HCT116 (cell line): ENCODE measurements around the gene RABGGTB. TPM values are rescaled to one million over a fixed set of nuclear protein-coding genes. Genes with fewer than 3 reads are reported as not detected.

Source experiments
- ATAC-seq: fragments of 200-7000 bp; cut with Tn5 transposase; 2 replicates; pipeline ENCODE4 v1.9.1; 2020; ENCODE audit warnings: mild to moderate bottlenecking, moderate library complexity
- BruUV-seq: library from RNA; stranded (reverse); fragments of 400-500 nt; replicated peaks from 2 replicates; lab custom pipeline; 2021; lab: Mats Ljungman, UMichigan
- CTCF ChIA-PET: fragments of 300-600 bp; sonication (Branson Sonifier 250); formaldehyde crosslinking; loops from one replicate; lab custom pipeline; 2021; ENCODE audit warnings: antibody characterized with exemption; lab: Charles Lee
- POLR2A ChIA-PET: fragments of 300-600, 350-600 bp; sonication (Branson Sonifier 250); formaldehyde crosslinking; loops from one replicate; lab custom pipeline; 2021; ENCODE audit warnings: antibody characterized with exemption; lab: Charles Lee
- RAD21 ChIA-PET, 2 experiments: fragments of 300-600 bp; sonication (Branson Sonifier 250); formaldehyde crosslinking; loops; one replicate each; lab custom pipeline; 2023; ENCODE audit warnings: low total read pairs in 2 of 2; ENCODE audit not compliant: uncharacterized antibody in 2 of 2, unreplicated experiment in 2 of 2, low non-redundant PET in 1 of 2; lab: Charles Lee
- DNase-seq: peaks from one replicate; pipeline ENCODE4 v3.0.0-alpha.2; 2010; ENCODE audit warnings: low read depth, low spot score
- H2AFZ ChIP-seq: fragments of 200-600 bp; shearing (Covaris generic), sonication (generic); 2 replicates; pipeline ENCODE4 v1.6.1; 2017; ENCODE audit warnings: low read depth, mixed run types, mixed read lengths, antibody characterized with exemption, low read length; ENCODE audit not compliant: poor library complexity, severe bottlenecking
- H3K27ac ChIP-seq: 2 replicates; pipeline ENCODE4 v1.5.1; 2012; ENCODE audit warnings: low read depth, low read length
- H3K27me3 ChIP-seq: fragments of 200-600 bp; sonication (generic); 2 replicates; pipeline ENCODE4 v1.6.1; 2016; ENCODE audit warnings: mixed run types, low read length, mixed read lengths; ENCODE audit not compliant: insufficient read depth
- H3K36me3 ChIP-seq, 2 experiments: fragments of 200-500 bp in 1 of 2; fragments of 200-600 bp in 1 of 2; sonication (Bioruptor generic) in 1 of 2; sonication (generic) in 1 of 2; 2 replicates each; pipeline versions ENCODE4 v1.5.1 to v1.6.1; 2014 to 2016; ENCODE audit warnings: low read length in 2 of 2, inconsistent platforms in 1 of 2, mixed read lengths in 1 of 2, mixed run types in 1 of 2; ENCODE audit not compliant: insufficient read depth in 2 of 2, control insufficient read depth in 1 of 2
- H3K4me1 ChIP-seq, 2 experiments: fragments of 200-600 bp in 1 of 2; sonication (generic) in 1 of 2; 2 replicates each; pipeline versions ENCODE4 v1.5.1 to v1.6.1; 2012 to 2017; ENCODE audit warnings: low read length in 2 of 2, inconsistent platforms in 1 of 2, mild to moderate bottlenecking in 1 of 2, mixed read lengths in 1 of 2, mixed run types in 1 of 2, moderate library complexity in 1 of 2; ENCODE audit not compliant: insufficient read depth in 2 of 2, control insufficient read depth in 1 of 2
- H3K4me2 ChIP-seq: fragments of 200-600 bp; sonication (generic); 2 replicates; pipeline ENCODE4 v1.6.1; 2017; ENCODE audit warnings: mixed run types, low read length, mixed read lengths
- H3K4me3 ChIP-seq, 2 experiments: fragments of 200-600 bp in 1 of 2; sonication (generic) in 1 of 2; replicated peaks in 1 of 2; 2 replicates each; pipeline ENCODE4 v1.5.1; 2011 to 2016; ENCODE audit warnings: low read length in 2 of 2, control low read depth in 1 of 2, low read depth in 1 of 2, mild to moderate bottlenecking in 1 of 2, mixed read lengths in 1 of 2, mixed run types in 1 of 2
- H3K79me2 ChIP-seq: fragments of 200-600 bp; sonication (generic); 2 replicates; pipeline ENCODE4 v1.6.1; 2017; ENCODE audit warnings: mild to moderate bottlenecking, mixed run types, low read length, moderate library complexity, mixed read lengths; ENCODE audit not compliant: insufficient read depth
- H3K9ac ChIP-seq: fragments of 200-600 bp; sonication (generic); 2 replicates; pipeline ENCODE4 v1.6.1; 2016; ENCODE audit warnings: low read length, mixed read lengths
- H3K9me2 ChIP-seq: fragments of 200-600 bp; sonication (generic), shearing (Covaris generic); 2 replicates; pipeline ENCODE4 v1.6.1; 2017; ENCODE audit warnings: mixed run types, mild to moderate bottlenecking, moderate library complexity; ENCODE audit not compliant: insufficient read depth
- H3K9me3 ChIP-seq, 2 experiments: fragments of 200-500 bp in 1 of 2; fragments of 200-600 bp in 1 of 2; sonication (Bioruptor generic) in 1 of 2; sonication (generic) in 1 of 2; 2 replicates each; pipeline ENCODE4 v1.6.1; 2014 to 2017; ENCODE audit warnings: low read length in 2 of 2, mixed read lengths in 2 of 2, inconsistent platforms in 1 of 2, low read depth in 1 of 2, mild to moderate bottlenecking in 1 of 2, mixed run types in 1 of 2, moderate library complexity in 1 of 2; ENCODE audit not compliant: control insufficient read depth in 1 of 2, insufficient read depth in 1 of 2
- H4K20me1 ChIP-seq: fragments of 200-600 bp; sonication (generic), shearing (Covaris generic); 2 replicates; pipeline ENCODE4 v1.6.1; 2017; ENCODE audit warnings: mixed run types, mild to moderate bottlenecking, moderate library complexity; ENCODE audit not compliant: insufficient read depth
- ATF3 ChIP-seq: IDR thresholded peaks from 2 replicates; pipeline ENCODE4 v1.6.1; 2012
- CBX3 ChIP-seq: IDR thresholded peaks from 2 replicates; pipeline ENCODE4 v1.6.1; 2012; ENCODE audit warnings: low read depth
- CEBPB ChIP-seq: IDR thresholded peaks from 2 replicates; pipeline ENCODE4 v1.6.1; 2012; ENCODE audit warnings: low read depth
- EGR1 ChIP-seq: IDR thresholded peaks from 2 replicates; pipeline ENCODE4 v1.6.1; 2012; ENCODE audit warnings: low read depth
- ELF1 ChIP-seq: IDR thresholded peaks from 2 replicates; pipeline ENCODE4 v1.6.1; 2012; ENCODE audit warnings: low read depth, borderline replicate concordance
- EZH2 ChIP-seq: fragments of 200-600 bp; sonication (generic); IDR thresholded peaks from 2 replicates; pipeline ENCODE4 v1.6.1; 2017; ENCODE audit warnings: antibody characterized with exemption, mixed run types
- EZH2phosphoT487 ChIP-seq: fragments of 200-600 bp; IDR thresholded peaks from 2 replicates; pipeline ENCODE4 v1.6.1; 2018; ENCODE audit warnings: antibody characterized with exemption, borderline replicate concordance
- FOSL1 ChIP-seq: IDR thresholded peaks from 2 replicates; pipeline ENCODE4 v1.6.1; 2012; ENCODE audit warnings: low read depth
- JUND ChIP-seq: IDR thresholded peaks from 2 replicates; pipeline ENCODE4 v1.6.1; 2012
- MAX ChIP-seq: IDR thresholded peaks from 2 replicates; pipeline ENCODE4 v1.6.1; 2012
- POLR2A ChIP-seq: IDR thresholded peaks from 2 replicates; pipeline ENCODE4 v1.7.0; 2011; ENCODE audit warnings: borderline replicate concordance; ENCODE audit not compliant: insufficient read depth, insufficient read length; ENCODE audit errors: extremely low read depth
- POLR2AphosphoS5 ChIP-seq: IDR thresholded peaks from 2 replicates; pipeline ENCODE4 v1.6.1; 2011; ENCODE audit warnings: mild to moderate bottlenecking, low read depth, low read length, moderate library complexity
- RAD21 ChIP-seq: IDR thresholded peaks from 2 replicates; pipeline ENCODE4 v1.6.1; 2012; ENCODE audit warnings: low read depth, mild to moderate bottlenecking
- REST ChIP-seq: IDR thresholded peaks from 2 replicates; pipeline ENCODE4 v1.6.1; 2012; ENCODE audit warnings: low read depth
- SIN3A ChIP-seq: IDR thresholded peaks from 2 replicates; pipeline ENCODE4 v1.6.1; 2012; ENCODE audit warnings: low read depth
- SP1 ChIP-seq: IDR thresholded peaks from 2 replicates; pipeline ENCODE4 v1.6.1; 2012; ENCODE audit warnings: low read depth
- SRF ChIP-seq: IDR thresholded peaks from 2 replicates; pipeline ENCODE4 v1.6.1; 2012; ENCODE audit warnings: low read depth
- TCF7L2 ChIP-seq: IDR thresholded peaks from 2 replicates; pipeline ENCODE4 v1.7.0; 2011; ENCODE audit warnings: borderline replicate concordance, inconsistent platforms; ENCODE audit not compliant: insufficient read depth, insufficient read length; ENCODE audit errors: extremely low read depth
- YY1 ChIP-seq: IDR thresholded peaks from 2 replicates; pipeline ENCODE4 v1.6.1; 2011; ENCODE audit warnings: low read length, low read depth, moderate library complexity, mild to moderate bottlenecking; ENCODE audit not compliant: insufficient replicate concordance; ENCODE audit errors: extremely low read depth
- ZBTB33 ChIP-seq: IDR thresholded peaks from 2 replicates; pipeline ENCODE4 v1.6.1; 2011; ENCODE audit warnings: mild to moderate bottlenecking, low read length, moderate library complexity; ENCODE audit not compliant: insufficient replicate concordance; ENCODE audit errors: extremely low read depth
- ZFX ChIP-seq: fragments of 450-650 bp; IDR thresholded peaks from 2 replicates; pipeline ENCODE4 v1.6.1; 2017
- ZNF274 ChIP-seq: fragments of 200-500 bp; sonication (Bioruptor generic); IDR thresholded peaks from 2 replicates; pipeline ENCODE4 v1.6.1; 2014; ENCODE audit warnings: mild to moderate bottlenecking, low read depth, low read length, inconsistent platforms
- intact Hi-C: fragments of 100-400 bp; cut with micrococcal nuclease; formaldehyde crosslinking; loops from 2 replicates; pipeline ENCODE4 v1.10.0; 2022
- total RNA-seq: library from RNA; stranded (reverse); gene quantifications from one replicate; pipeline ENCODE4 v1.2.1, GENCODE V29; 2021; ENCODE audit not compliant: unreplicated experiment

Gene RABGGTB
- total RNA-seq, 1 experiment from 2014 or later: 203 TPM

- CTCF ChIA-PET: no interaction called here
- H3K79me2 ChIP-seq: no peaks in the 10 kb centered on the region
- TF ChIP-seq SRF: no peak
- TF ChIP-seq SP1: peak; percentile 52
- no peak for TF ChIP-seq EZH2phosphoT487
- no peak for TF ChIP-seq ZFX
- TF ChIP-seq YY1: no peak
- no peak for TF ChIP-seq TCF7L2
- no peak for TF ChIP-seq EZH2
- no peak for TF ChIP-seq MAX
- no peak for TF ChIP-seq SIN3A
- peak; percentile 26; the same call in 1 of the 2 replicates for TF ChIP-seq CBX3
- no peak for TF ChIP-seq POLR2AphosphoS5
- TF ChIP-seq JUND: peak; percentile 63
- TF ChIP-seq CEBPB: no peak
- TF ChIP-seq FOSL1: peak; percentile 76
- no peak for TF ChIP-seq ATF3
- no peak for TF ChIP-seq POLR2A
- TF ChIP-seq ZNF274: no peak
- no peak for TF ChIP-seq RAD21
- no peak for TF ChIP-seq EGR1
- no peak for TF ChIP-seq ELF1
- TF ChIP-seq REST: no peak
- TF ChIP-seq ZBTB33: no peak
- TF ChIP-seq, all 23 proteins: peak for 4
- Histone ChIP-seq H3K27me3 (no peaks in the 10 kb centered on the region), H2AFZ (peak overlapping the region; percentile 29), H3K4me2 (peak overlapping the region; percentile 73), H3K9me2 (no peaks in the 10 kb centered on the region), H3K27ac (peak overlapping the region; percentile 66; the same call in 1 of the 2 replicates), H3K4me3 (peak overlapping the region in 1 of 2 experiments; percentile 42; a peak in 2 of 4 replicates), H3K4me1 (peaks cover 14 to 40% of the 10 kb centered on the region in 2 experiments), H3K9ac (peak overlapping the region; percentile 33; the same call in 1 of the 2 replicates), H3K36me3 (no peaks in the 10 kb centered on the region; a peak in 1 of 4 replicates), H3K9me3 (no peaks in the 10 kb centered on the region), H4K20me1 (no peaks in the 10 kb centered on the region)
- RAD21 ChIA-PET: interaction anchor here in 1 of 2 experiments (0.6 kb wide), 1 partner anchor 29 kb away, joined by 3 read pairs; no protein-coding TSS in a partner anchor
- BruUV-seq: TSS peak; percentile 24
- POLR2A ChIA-PET: interaction anchor here (1.1 to 3.2 kb wide), 2 partner anchors 20 to 23 kb away, joined by 6 to 18 read pairs; partner anchors contain the start of gene RABGGTB
- no peak for DNase-seq
- intact Hi-C loops: no loop called here
- ATAC-seq: peak; percentile 81
Measured at GRCh38 chr1:75765697-75766355, 20.2 kb upstream of the RABGGTB start.
